Measurements from ENCODE around the gene MMEL1. TPM values are rescaled to one million over a fixed set of nuclear protein-coding genes. Genes with fewer than 3 reads are reported as not detected.
A peak's percentile ranks its signal among the peaks of the same experiment; 100 is the strongest.
"Not testable (repeated sequence)": the region's sequence is repeated elsewhere in the genome, so short reads cannot be mapped to it uniquely, and the experiment has no call there.

MMEL1 gene, protein sequence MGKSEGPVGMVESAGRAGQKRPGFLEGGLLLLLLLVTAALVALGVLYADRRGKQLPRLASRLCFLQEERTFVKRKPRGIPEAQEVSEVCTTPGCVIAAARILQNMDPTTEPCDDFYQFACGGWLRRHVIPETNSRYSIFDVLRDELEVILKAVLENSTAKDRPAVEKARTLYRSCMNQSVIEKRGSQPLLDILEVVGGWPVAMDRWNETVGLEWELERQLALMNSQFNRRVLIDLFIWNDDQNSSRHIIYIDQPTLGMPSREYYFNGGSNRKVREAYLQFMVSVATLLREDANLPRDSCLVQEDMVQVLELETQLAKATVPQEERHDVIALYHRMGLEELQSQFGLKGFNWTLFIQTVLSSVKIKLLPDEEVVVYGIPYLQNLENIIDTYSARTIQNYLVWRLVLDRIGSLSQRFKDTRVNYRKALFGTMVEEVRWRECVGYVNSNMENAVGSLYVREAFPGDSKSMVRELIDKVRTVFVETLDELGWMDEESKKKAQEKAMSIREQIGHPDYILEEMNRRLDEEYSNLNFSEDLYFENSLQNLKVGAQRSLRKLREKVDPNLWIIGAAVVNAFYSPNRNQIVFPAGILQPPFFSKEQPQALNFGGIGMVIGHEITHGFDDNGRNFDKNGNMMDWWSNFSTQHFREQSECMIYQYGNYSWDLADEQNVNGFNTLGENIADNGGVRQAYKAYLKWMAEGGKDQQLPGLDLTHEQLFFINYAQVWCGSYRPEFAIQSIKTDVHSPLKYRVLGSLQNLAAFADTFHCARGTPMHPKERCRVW
- 1.8 TPM in 1 of 2 replicates, not detected in the other for total RNA-seq (2014; rRNA removed)
- percentile 9 among the genes with signal in this experiment for Bru-seq, nascent RNA
- BruChase-seq, experiment 1, labeled RNA remaining after a 6-hour chase, result percentile 11 among the genes with signal in this experiment
- percentile 14 among the genes with signal in this experiment for BruChase-seq, experiment 2, labeled RNA remaining after a 2-hour chase
- long read RNA-seq, result 0 reads

- POLR2A ChIA-PET (ENCODE audit: unreplicated experiment), result interaction anchor here (0.7 kb wide), 1 partner anchor 62 kb away, joined by 4 read pairs; no protein-coding TSS in a partner anchor
- no peaks in the 10 kb centered on the region for H3K9me2 ChIP-seq (replicated peaks; ENCODE audit: low read length)
- no peak within 1 kb of the TSS for H3K4me2 ChIP-seq (ENCODE audit: low read length)
- H3K27me3 ChIP-seq (ENCODE audit: low read length), result peaks cover 34% of the 10 kb centered on the region
- H3K36me3 ChIP-seq (ENCODE audit: low read depth, low read length), result no peaks in the 10 kb centered on the region
- no peak for DNase-seq
- H3K79me2 ChIP-seq (ENCODE audit: low read length), result no peaks in the 10 kb centered on the region
- no peak within 1 kb of the TSS for H3K4me3 ChIP-seq (ENCODE audit: low read length)
- no peak within 1 kb of the TSS for H3K27ac ChIP-seq (ENCODE audit: low read length)
- H3F3A ChIP-seq (ENCODE audit: low read length, unreplicated experiment), result no peaks in the 10 kb centered on the region
- CTCF ChIA-PET, result no interaction called here
- H3K9me3 ChIP-seq (ENCODE audit: low read length), result peaks cover 8% of the 10 kb centered on the region; the same call in 1 of the 2 replicates
- no peaks in the 10 kb centered on the region for H4K20me1 ChIP-seq (ENCODE audit: low read length)
- BruUV-seq (replicated peaks), result no TSS peak
- no peaks in the 10 kb centered on the region for H3K4me1 ChIP-seq (ENCODE audit: insufficient read depth, low read length)
- no peak within 1 kb of the TSS for H2AFZ ChIP-seq (ENCODE audit: low read length)
- TF ChIP-seq EZH2phosphoT487 (IDR thresholded peaks at IDR 0.05; ENCODE audit: borderline replicate concordance, low read length), result no peak
- TF ChIP-seq CTCF (conservative IDR thresholded peaks at IDR 0.05; ENCODE audit: low read depth, low read length), result no peak
- ATAC-seq, result no peak; the same call in 1 of the 2 replicates
- intact Hi-C loops (cut with micrococcal nuclease), result no loop called here
- no peak within 1 kb of the TSS for H3K9ac ChIP-seq (ENCODE audit: low read length)
Observed at GRCh38 chr1:2632561-2633361, at the start of gene MMEL1. TSS of gene MMEL1 (minus strand) at chr1:2633016. CDS start at chr1:2629484, 3,532 bp downstream.

DNA sequence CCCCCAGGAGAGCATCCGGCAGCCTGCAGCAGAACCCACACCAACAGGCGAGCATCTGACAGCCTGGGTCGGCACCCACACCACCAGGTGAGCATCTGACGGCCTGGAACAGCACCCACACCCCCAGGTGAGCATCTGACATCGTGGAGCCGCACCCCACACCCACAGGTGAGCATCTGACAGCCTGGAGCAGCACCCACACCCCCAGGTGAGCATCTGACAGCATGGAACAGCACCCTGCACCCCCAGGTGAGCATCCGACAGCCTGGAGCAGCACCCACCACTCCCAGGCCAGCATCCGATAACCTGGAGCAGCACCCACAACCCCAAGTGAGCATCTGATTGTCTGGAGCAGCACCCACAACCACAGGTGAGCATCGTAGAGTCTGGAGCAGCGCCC is 43.9 kb upstream of the MMEL1 start:
- CTCF ChIA-PET; H3K79me2 ChIP-seq (ENCODE audit: low read length); DNase-seq; H3K9ac ChIP-seq (ENCODE audit: low read length); H3K9me2 ChIP-seq (replicated peaks; ENCODE audit: low read length); BruUV-seq (replicated peaks); H3K4me1 ChIP-seq (ENCODE audit: insufficient read depth, low read length); intact Hi-C loops (cut with micrococcal nuclease); H2AFZ ChIP-seq (ENCODE audit: low read length); H4K20me1 ChIP-seq (ENCODE audit: low read length); POLR2A ChIA-PET (ENCODE audit: unreplicated experiment); H3F3A ChIP-seq (ENCODE audit: low read length, unreplicated experiment); ATAC-seq; H3K36me3 ChIP-seq (ENCODE audit: low read depth, low read length); H3K4me3 ChIP-seq (ENCODE audit: low read length); H3K27me3 ChIP-seq (ENCODE audit: low read length); H3K9me3 ChIP-seq (ENCODE audit: low read length); H3K27ac ChIP-seq (ENCODE audit: low read length); H3K4me2 ChIP-seq (ENCODE audit: low read length): not testable (repeated sequence)

DNA sequence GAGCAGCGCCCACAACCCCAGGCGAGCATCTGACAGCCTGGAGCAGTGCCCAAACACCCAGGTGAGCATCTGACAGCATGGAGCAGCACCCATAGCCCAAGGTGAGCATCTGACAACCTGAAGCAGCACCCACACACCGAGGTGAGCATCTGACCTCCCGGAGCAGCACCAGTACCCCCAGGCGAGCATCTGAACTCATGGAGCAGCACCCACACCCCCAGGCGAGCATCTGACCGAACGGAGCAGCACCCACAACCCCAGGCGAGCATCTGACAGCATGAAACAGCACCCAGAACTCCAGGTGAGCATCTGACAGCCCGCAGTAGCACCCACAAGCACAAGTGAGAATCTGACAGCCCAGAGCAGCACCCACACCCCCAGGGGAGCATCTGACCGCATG is 38.8 kb upstream of the MMEL1 start:
- H3K4me1 ChIP-seq (ENCODE audit: insufficient read depth, low read length); H3K27ac ChIP-seq (ENCODE audit: low read length); CTCF ChIA-PET; H3K9me2 ChIP-seq (replicated peaks; ENCODE audit: low read length); H3F3A ChIP-seq (ENCODE audit: low read length, unreplicated experiment); H3K79me2 ChIP-seq (ENCODE audit: low read length); H4K20me1 ChIP-seq (ENCODE audit: low read length); H3K9ac ChIP-seq (ENCODE audit: low read length); DNase-seq; BruUV-seq (replicated peaks); H3K9me3 ChIP-seq (ENCODE audit: low read length); H2AFZ ChIP-seq (ENCODE audit: low read length); H3K27me3 ChIP-seq (ENCODE audit: low read length); POLR2A ChIA-PET (ENCODE audit: unreplicated experiment); intact Hi-C loops (cut with micrococcal nuclease); H3K36me3 ChIP-seq (ENCODE audit: low read depth, low read length); H3K4me3 ChIP-seq (ENCODE audit: low read length); H3K4me2 ChIP-seq (ENCODE audit: low read length); ATAC-seq: not testable (repeated sequence)

DNA sequence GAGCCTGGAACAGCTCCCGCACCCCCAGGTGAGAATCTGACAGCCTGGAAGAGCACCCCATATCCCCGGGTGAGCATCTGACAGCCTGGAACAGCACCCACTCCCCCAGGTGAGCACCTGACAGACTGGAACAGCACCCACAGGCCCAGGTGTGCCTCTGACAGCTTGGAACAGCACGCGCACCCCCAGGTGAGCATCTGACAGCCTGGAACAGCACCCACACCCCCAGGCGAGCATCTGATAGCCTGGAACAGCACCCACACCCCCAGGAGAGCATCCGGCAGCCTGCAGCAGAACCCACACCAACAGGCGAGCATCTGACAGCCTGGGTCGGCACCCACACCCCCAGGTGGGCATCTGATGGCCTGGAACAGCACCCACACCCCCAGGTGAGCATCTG is 27.0 kb upstream of the MMEL1 start:
- peaks cover 15% of the 10 kb centered on the region for H3K27me3 ChIP-seq (ENCODE audit: low read length)
- intact Hi-C loops (cut with micrococcal nuclease); H3K27ac ChIP-seq (ENCODE audit: low read length); H3F3A ChIP-seq (ENCODE audit: low read length, unreplicated experiment); ATAC-seq; POLR2A ChIA-PET (ENCODE audit: unreplicated experiment); H3K4me3 ChIP-seq (ENCODE audit: low read length); BruUV-seq (replicated peaks); H3K9me2 ChIP-seq (replicated peaks; ENCODE audit: low read length); DNase-seq; H3K36me3 ChIP-seq (ENCODE audit: low read depth, low read length); H3K79me2 ChIP-seq (ENCODE audit: low read length); H3K4me1 ChIP-seq (ENCODE audit: insufficient read depth, low read length); H2AFZ ChIP-seq (ENCODE audit: low read length); H3K9me3 ChIP-seq (ENCODE audit: low read length); H3K4me2 ChIP-seq (ENCODE audit: low read length); H4K20me1 ChIP-seq (ENCODE audit: low read length); H3K9ac ChIP-seq (ENCODE audit: low read length); CTCF ChIA-PET: not testable (repeated sequence)

DNA sequence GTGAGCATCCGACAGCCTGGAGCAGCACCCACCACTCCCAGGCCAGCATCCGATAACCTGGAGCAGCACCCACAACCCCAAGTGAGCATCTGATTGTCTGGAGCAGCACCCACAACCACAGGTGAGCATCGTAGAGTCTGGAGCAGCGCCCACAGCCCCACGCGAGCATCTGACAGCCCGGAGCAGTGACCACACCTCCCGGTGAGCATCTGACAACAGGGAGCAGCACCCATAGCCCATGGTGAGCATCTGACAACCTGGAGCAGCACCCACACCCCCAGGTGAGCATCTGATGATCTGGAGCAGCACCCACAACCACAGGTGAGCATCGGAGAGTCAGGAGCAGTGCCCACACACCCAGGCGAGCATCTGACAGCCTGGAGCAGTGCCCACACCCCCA is 25.1 kb upstream of the MMEL1 start:
- H4K20me1 ChIP-seq (ENCODE audit: low read length); H3K9me2 ChIP-seq (replicated peaks; ENCODE audit: low read length); H3F3A ChIP-seq (ENCODE audit: low read length, unreplicated experiment); intact Hi-C loops (cut with micrococcal nuclease); H3K4me3 ChIP-seq (ENCODE audit: low read length); ATAC-seq; H3K36me3 ChIP-seq (ENCODE audit: low read depth, low read length); H2AFZ ChIP-seq (ENCODE audit: low read length); DNase-seq; H3K27ac ChIP-seq (ENCODE audit: low read length); POLR2A ChIA-PET (ENCODE audit: unreplicated experiment); H3K9me3 ChIP-seq (ENCODE audit: low read length); H3K4me2 ChIP-seq (ENCODE audit: low read length); CTCF ChIA-PET; H3K79me2 ChIP-seq (ENCODE audit: low read length); BruUV-seq (replicated peaks); H3K4me1 ChIP-seq (ENCODE audit: insufficient read depth, low read length); H3K9ac ChIP-seq (ENCODE audit: low read length): not testable (repeated sequence)
- peaks cover 34% of the 10 kb centered on the region for H3K27me3 ChIP-seq (ENCODE audit: low read length)
